C4-2B (cell line): ENCODE measurements around the gene GRM4.

Experiments
- H3K27ac ChIP-seq: fragments of 450-650 bp; 2 replicates; pipeline ENCODE4 v1.5.1; 2017
- ZFX ChIP-seq: fragments of 450-650 bp; IDR thresholded peaks from 2 replicates; pipeline ENCODE4 v1.6.1; 2017
- TF ChIP-seq, protein P1 (sequence below): fragments of 450-650 bp; conservative IDR thresholded peaks from 2 replicates; pipeline ENCODE4 v1.5.1; 2017; ENCODE audit warnings: mild to moderate bottlenecking

The GRM4 gene

DNA sequence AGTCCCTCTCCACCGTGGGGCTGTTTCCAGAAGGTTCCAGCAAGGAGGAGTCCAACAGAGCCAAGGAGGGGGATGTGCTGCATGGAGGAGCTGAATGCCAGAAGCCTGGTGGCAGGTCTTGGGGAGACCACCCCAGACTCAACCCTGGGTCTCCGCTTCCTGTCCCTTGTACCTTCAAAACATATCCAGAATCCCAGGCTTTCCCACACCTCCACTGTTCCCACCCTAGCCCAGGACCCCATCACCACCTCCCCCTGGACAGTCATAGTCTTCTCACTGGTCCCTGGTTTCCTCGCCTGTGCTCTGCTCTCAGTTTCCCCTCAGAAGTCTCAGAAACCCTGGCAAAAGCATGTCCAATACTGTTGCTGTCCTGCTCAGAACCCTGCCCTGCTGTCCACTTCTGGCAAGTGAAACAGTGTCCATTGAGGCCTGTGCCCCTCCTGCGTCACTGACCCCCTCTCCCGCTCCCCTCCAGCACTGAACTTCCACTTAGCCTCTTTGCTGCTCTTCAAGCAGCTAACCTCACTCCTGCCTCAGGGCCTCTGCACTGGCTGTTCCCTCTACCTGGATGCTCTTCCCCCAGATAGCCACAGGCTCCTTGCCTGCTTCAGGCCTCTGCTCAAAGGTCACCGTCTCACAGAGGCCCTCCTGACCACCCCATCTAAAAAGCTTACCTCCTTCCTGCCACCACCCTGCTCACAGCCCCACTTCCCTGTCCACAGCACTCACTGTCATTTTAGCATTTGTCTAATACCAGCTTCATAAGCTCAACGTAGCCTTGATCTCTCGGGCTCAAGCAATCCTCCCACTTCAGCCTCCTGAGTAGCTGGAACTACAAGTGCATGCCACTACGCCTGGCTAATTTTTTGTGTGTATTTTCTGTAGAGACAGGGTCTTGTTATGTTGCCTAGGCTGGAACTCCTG lies 169.2 kb downstream of the GRM4 start:
- H3K27ac ChIP-seq = no peak overlapping the region
- TF ChIP-seq, protein P1, sequence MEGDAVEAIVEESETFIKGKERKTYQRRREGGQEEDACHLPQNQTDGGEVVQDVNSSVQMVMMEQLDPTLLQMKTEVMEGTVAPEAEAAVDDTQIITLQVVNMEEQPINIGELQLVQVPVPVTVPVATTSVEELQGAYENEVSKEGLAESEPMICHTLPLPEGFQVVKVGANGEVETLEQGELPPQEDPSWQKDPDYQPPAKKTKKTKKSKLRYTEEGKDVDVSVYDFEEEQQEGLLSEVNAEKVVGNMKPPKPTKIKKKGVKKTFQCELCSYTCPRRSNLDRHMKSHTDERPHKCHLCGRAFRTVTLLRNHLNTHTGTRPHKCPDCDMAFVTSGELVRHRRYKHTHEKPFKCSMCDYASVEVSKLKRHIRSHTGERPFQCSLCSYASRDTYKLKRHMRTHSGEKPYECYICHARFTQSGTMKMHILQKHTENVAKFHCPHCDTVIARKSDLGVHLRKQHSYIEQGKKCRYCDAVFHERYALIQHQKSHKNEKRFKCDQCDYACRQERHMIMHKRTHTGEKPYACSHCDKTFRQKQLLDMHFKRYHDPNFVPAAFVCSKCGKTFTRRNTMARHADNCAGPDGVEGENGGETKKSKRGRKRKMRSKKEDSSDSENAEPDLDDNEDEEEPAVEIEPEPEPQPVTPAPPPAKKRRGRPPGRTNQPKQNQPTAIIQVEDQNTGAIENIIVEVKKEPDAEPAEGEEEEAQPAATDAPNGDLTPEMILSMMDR = no peak
- no peak for TF ChIP-seq ZFX

- H3K27ac ChIP-seq = no peak overlapping the region
Measured at GRCh38 chr6:33975661-33976436, 170.0 kb downstream of the GRM4 start.

DNA sequence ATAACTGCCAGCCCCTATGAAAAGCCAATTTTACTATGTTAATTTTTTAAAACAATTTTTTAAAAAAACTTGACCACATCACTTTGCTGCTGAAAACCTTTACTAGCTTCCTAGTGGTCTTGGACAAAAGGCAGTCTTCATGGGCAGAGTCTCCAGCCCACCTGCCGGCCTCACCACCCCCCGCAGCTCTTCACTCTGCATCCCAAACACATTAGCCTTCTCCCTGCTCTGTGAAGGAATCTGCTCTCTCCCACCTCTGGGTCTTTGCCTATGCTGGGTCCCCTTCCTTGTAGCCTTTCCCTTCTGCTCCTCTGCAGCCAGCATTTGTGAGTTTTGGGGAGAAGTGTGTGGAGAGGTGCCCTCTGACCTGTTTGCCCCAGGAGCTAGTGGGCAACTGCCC lies 171.4 kb downstream of the GRM4 start:
- peak overlapping the region; percentile 68 for H3K27ac ChIP-seq
- TF ChIP-seq ZFX = no peak
- TF ChIP-seq, protein P1 = no peak

More at GRCh38 chr6:33975661-33976436, 170.0 kb downstream of the GRM4 start:
- no peak for TF ChIP-seq ZFX

GRCh38 chr6:33974030-33974429 lies 171.9 kb downstream of the GRM4 start:
- H3K27ac ChIP-seq = peak overlapping the region; percentile 68
- TF ChIP-seq ZFX = no peak
- TF ChIP-seq, protein P1 = no peak

- TF ChIP-seq ZFX = no peak
- TF ChIP-seq, protein P1 = no peak
- no peak overlapping the region for H3K27ac ChIP-seq
Measured at GRCh38 chr6:33971580-33971979, 174.3 kb downstream of the GRM4 start.
